H9 (cell line): ENCODE measurements around the gene TK1. TPM values are rescaled to one million over a fixed set of nuclear protein-coding genes. Genes with fewer than 3 reads are reported as not detected.

ENCODE experiments used
- DNase-seq: peaks from one replicate; pipeline ENCODE4 v3.0.0-alpha.2; 2017
- H2AFZ ChIP-seq: one replicate; pipeline ENCODE4 v1.6.1; 2013; ENCODE audit warnings: mild to moderate bottlenecking, low read length, control low read depth, moderate library complexity
- H2AK5ac ChIP-seq: 2 replicates; pipeline ENCODE4 v1.6.1; 2013; ENCODE audit warnings: low read length, control low read depth, mixed read lengths; ENCODE audit not compliant: insufficient read length
- H2BK120ac ChIP-seq: one replicate; pipeline ENCODE4 v1.6.1; 2013; ENCODE audit warnings: low read depth, mild to moderate bottlenecking, low read length, control low read depth, inconsistent platforms; ENCODE audit not compliant: poor library complexity, severe bottlenecking
- H2BK12ac ChIP-seq: 2 replicates; pipeline ENCODE4 v1.6.1; 2013; ENCODE audit warnings: low read length, control low read depth, mixed read lengths, low read depth; ENCODE audit not compliant: insufficient read length
- H2BK15ac ChIP-seq: 2 replicates; pipeline ENCODE4 v1.6.1; 2013; ENCODE audit warnings: low read depth, low read length, control low read depth
- H2BK20ac ChIP-seq: one replicate; pipeline ENCODE4 v1.6.1; 2013; ENCODE audit warnings: low read depth, mild to moderate bottlenecking, low read length, control low read depth, inconsistent platforms; ENCODE audit not compliant: poor library complexity, severe bottlenecking
- H2BK5ac ChIP-seq: 2 replicates; pipeline ENCODE4 v1.6.1; 2013; ENCODE audit warnings: low read length, control low read depth, mixed read lengths; ENCODE audit not compliant: insufficient read length
- H3K14ac ChIP-seq: 2 replicates; pipeline ENCODE4 v1.6.1; 2013; ENCODE audit warnings: low read length, control low read depth; ENCODE audit not compliant: insufficient read depth
- H3K18ac ChIP-seq: 2 replicates; pipeline ENCODE4 v1.6.1; 2013; ENCODE audit warnings: low read depth, mild to moderate bottlenecking, mixed read lengths, low read length, control low read depth; ENCODE audit not compliant: insufficient read length
- H3K23ac ChIP-seq: 2 replicates; pipeline ENCODE4 v1.6.1; 2013; ENCODE audit warnings: low read length, control low read depth, mixed read lengths, low read depth; ENCODE audit not compliant: insufficient read length
- H3K23me2 ChIP-seq: 2 replicates; pipeline ENCODE4 v1.6.1; 2013; ENCODE audit warnings: low read depth, mild to moderate bottlenecking, mixed read lengths, low read length, control low read depth; ENCODE audit not compliant: insufficient read length, poor library complexity, severe bottlenecking
- H3K27ac ChIP-seq: 2 replicates; pipeline ENCODE4 v1.5.1; 2013; ENCODE audit warnings: low read length, control low read depth, mixed read lengths, low read depth; ENCODE audit not compliant: insufficient read length
- H3K27me3 ChIP-seq: 2 replicates; pipeline ENCODE4 v1.6.1; 2013; ENCODE audit warnings: low read length, control low read depth, inconsistent platforms; ENCODE audit not compliant: insufficient read depth
- H3K4ac ChIP-seq: 2 replicates; pipeline ENCODE4 v1.6.1; 2013; ENCODE audit warnings: low read depth, mild to moderate bottlenecking, control low read depth, inconsistent platforms, low read length, moderate library complexity
- H3K4me1 ChIP-seq: 2 replicates; pipeline ENCODE4 v1.6.1; 2013; ENCODE audit warnings: low read length, control low read depth, inconsistent platforms; ENCODE audit not compliant: insufficient read depth
- H3K4me2 ChIP-seq: 2 replicates; pipeline ENCODE4 v1.6.1; 2013; ENCODE audit warnings: low read length, control low read depth, mixed read lengths; ENCODE audit not compliant: insufficient read length, insufficient read depth
- H3K56ac ChIP-seq: 2 replicates; pipeline ENCODE4 v1.6.1; 2013; ENCODE audit warnings: low read depth, mild to moderate bottlenecking, mixed read lengths, low read length, control low read depth; ENCODE audit not compliant: insufficient read length
- H3K79me1 ChIP-seq: 2 replicates; pipeline ENCODE4 v1.6.1; 2013; ENCODE audit warnings: low read depth, mild to moderate bottlenecking, moderate library complexity, low read length, control low read depth, inconsistent platforms; ENCODE audit not compliant: insufficient read depth, poor library complexity, severe bottlenecking
- H3K79me2 ChIP-seq: 2 replicates; pipeline ENCODE4 v1.6.1; 2013; ENCODE audit warnings: low read length, control low read depth, inconsistent platforms; ENCODE audit not compliant: insufficient read depth
- H3K9ac ChIP-seq: 2 replicates; pipeline ENCODE4 v1.6.1; 2013; ENCODE audit warnings: low read length, control low read depth, mixed read lengths; ENCODE audit not compliant: insufficient read length; ENCODE audit errors: extremely low read depth
- H3K9me3 ChIP-seq: one replicate; pipeline ENCODE4 v1.6.1; 2013; ENCODE audit warnings: low read depth, low read length, inconsistent platforms; ENCODE audit not compliant: control insufficient read depth
- H3T11ph ChIP-seq: one replicate; pipeline ENCODE4 v1.6.1; 2013; ENCODE audit warnings: mild to moderate bottlenecking, low read length, control low read depth, inconsistent platforms
- H4K20me1 ChIP-seq: one replicate; pipeline ENCODE4 v1.6.1; 2013; ENCODE audit not compliant: control insufficient read depth, insufficient read length, insufficient read depth
- H4K5ac ChIP-seq: 2 replicates; pipeline ENCODE4 v1.6.1; 2013; ENCODE audit warnings: low read depth, mild to moderate bottlenecking, mixed read lengths, low read length, control low read depth; ENCODE audit not compliant: insufficient read length
- H4K8ac ChIP-seq: replicated peaks from 2 replicates; pipeline ENCODE4 v1.6.1; 2013; ENCODE audit warnings: low read length, control low read depth, mixed read lengths, low read depth; ENCODE audit not compliant: insufficient read length
- H4K91ac ChIP-seq: 2 replicates; pipeline ENCODE4 v1.6.1; 2013; ENCODE audit warnings: low read depth, mild to moderate bottlenecking, moderate library complexity, mixed read lengths, low read length, control low read depth; ENCODE audit not compliant: insufficient read length
- H3K27ac Mint-ChIP-seq, 3 experiments: 2 replicates in 2 of 3; 3 replicates in 1 of 3; pipeline ENCODE4 v1.8.0; 2020 to 2021; ENCODE audit warnings: mixed read lengths in 3 of 3, mild to moderate bottlenecking in 1 of 3, moderate library complexity in 1 of 3
- H3K27me3 Mint-ChIP-seq: 2 replicates; pipeline ENCODE4 v1.8.0; 2021; ENCODE audit warnings: low read depth, mild to moderate bottlenecking, moderate library complexity, mixed read lengths
- H3K36me3 Mint-ChIP-seq, 3 experiments: 2 replicates in 2 of 3; 3 replicates in 1 of 3; pipeline ENCODE4 v1.8.0; 2020 to 2021; ENCODE audit warnings: low read depth in 3 of 3, mixed read lengths in 3 of 3; ENCODE audit not compliant: insufficient read depth in 1 of 3
- H3K4me1 Mint-ChIP-seq, 2 experiments: 2 replicates each; pipeline ENCODE4 v1.8.0; 2020; ENCODE audit warnings: mixed read lengths in 2 of 2
- H3K4me3 Mint-ChIP-seq, 2 experiments: 2 replicates in 1 of 2; 3 replicates in 1 of 2; pipeline ENCODE4 v1.8.0; 2020 to 2021; ENCODE audit warnings: mild to moderate bottlenecking in 2 of 2, mixed read lengths in 2 of 2, moderate library complexity in 1 of 2
- H3K9me3 Mint-ChIP-seq, 2 experiments: 2 replicates in 1 of 2; 3 replicates in 1 of 2; pipeline ENCODE4 v1.8.0; 2020; ENCODE audit warnings: mild to moderate bottlenecking in 2 of 2, mixed read lengths in 2 of 2, moderate library complexity in 1 of 2
- CTCF ChIP-seq: fragments of 200-600 bp; sonication (generic); conservative IDR thresholded peaks from 3 replicates; pipeline ENCODE4 v1.8.0; 2021; ENCODE audit warnings: antibody characterized with exemption, mild to moderate bottlenecking
- WGBS: extraction: QIAGEN DNeasy Blood & Tissue Kit; methylation state at CpG from one replicate; pipeline ENCODE4 v1.1.7; 2013; ENCODE audit warnings: missing lambda C conversion rate, low lambda C conversion rate, mixed read lengths; ENCODE audit not compliant: insufficient read length; ENCODE audit errors: extremely low coverage; 5-methylcytosine and 5-hydroxymethylcytosine counted together
- total RNA-seq: library from RNA; stranded (reverse); gene quantifications from 2 replicates; pipeline ENCODE4 v1.2.1, GENCODE V29; 2021

The TK1 gene
- total RNA-seq, 1 experiment from 2014 or later: 95.8 TPM

GRCh38 chr17:78144736-78145641, 41.9 kb downstream of the TK1 start:
- no peak for DNase-seq
- Histone ChIP-seq H3K4ac (no peak overlapping the region), H4K5ac (no peak overlapping the region), H3K56ac (no peak overlapping the region), H2BK20ac (no peak overlapping the region), H2AFZ (no peak overlapping the region), H3K4me2 (no peak overlapping the region), H3K18ac (no peak overlapping the region), H2BK120ac (no peak overlapping the region), H2AK5ac (no peak overlapping the region), H3K79me2 (no peaks in the 10 kb centered on the region), H3K23ac (no peak overlapping the region), H2BK15ac (no peak overlapping the region), H2BK5ac (no peak overlapping the region), H3K27ac (no peak overlapping the region), H4K91ac (no peak overlapping the region), H3T11ph (no peak overlapping the region), H3K9ac (no peak overlapping the region), H4K8ac (no peak overlapping the region), H3K14ac (no peak overlapping the region; the same call in 1 of the 2 replicates), H3K9me3 (no peaks in the 10 kb centered on the region), H2BK12ac (no peak overlapping the region), H4K20me1 (no peaks in the 10 kb centered on the region), H3K23me2 (no peaks in the 10 kb centered on the region), H3K4me1 (no peaks in the 10 kb centered on the region), H3K27me3 (no peaks in the 10 kb centered on the region), H3K79me1 (no peaks in the 10 kb centered on the region)
- Mint-ChIP-seq H3K27me3 (peaks cover 2% of the 10 kb centered on the region; the same call in 1 of the 2 replicates), H3K27ac (no peak overlapping the region), H3K36me3 (no peaks in the 10 kb centered on the region), H3K4me3 (no peak overlapping the region), H3K4me1 (peaks cover 3 to 9% of the 10 kb centered on the region in 2 experiments; a peak in 2 of 4 replicates), H3K9me3 (no peaks in the 10 kb centered on the region)
- no peak for TF ChIP-seq CTCF
- WGBS: no CpG with 5 or more reads among the region's 18 CpGs
